RWPE1 (cell line): ENCODE data around the gene BMP6.

Experiments used
- CTCF ChIA-PET: fragments of 350-600 bp; sonication (Branson Sonifier 250); formaldehyde crosslinking; extraction: SDS; loops from one replicate; lab custom pipeline; 2021; lab: Yijun Ruan, JAX
- POLR2A ChIA-PET: fragments of 400-600 bp; formaldehyde crosslinking; extraction: SDS; loops from one replicate; lab custom pipeline; 2020; ENCODE audit warnings: antibody characterized with exemption; ENCODE audit not compliant: low non-redundant PET; lab: Yijun Ruan, JAX
- DNase-seq: peaks from one replicate; pipeline ENCODE4 v3.0.0; 2012; ENCODE audit warnings: low spot score
- H3K27ac ChIP-seq: fragments of 450-650 bp; 2 replicates; pipeline ENCODE4 v1.5.1; 2017
- CTCF ChIP-seq: fragments of 450-650 bp; conservative IDR thresholded peaks from 2 replicates; pipeline ENCODE4 v1.5.1; 2017; ENCODE audit warnings: low read depth, mild to moderate bottlenecking

Gene BMP6

GRCh38 chr6:7762760-7763159, 36.9 kb downstream of the BMP6 start:
- no peak for DNase-seq
- H3K27ac ChIP-seq, result no peak overlapping the region
- TF ChIP-seq CTCF, result no peak
- CTCF ChIA-PET, result interaction anchor here (0.8 kb wide), 1 partner anchor 8 kb away, joined by 5 read pairs; no protein-coding TSS in a partner anchor
- POLR2A ChIA-PET, result no interaction called here

- H3K27ac ChIP-seq, result no peak overlapping the region
- no peak for DNase-seq
- TF ChIP-seq CTCF, result no peak
- ChIA-PET POLR2A (no interaction called here), CTCF (interaction anchor here (0.6 kb wide), 1 partner anchor 31 kb away, joined by 3 read pairs; no protein-coding TSS in a partner anchor)
Measured at GRCh38 chr6:7763881-7764280, 38.0 kb downstream of the BMP6 start.

DNA sequence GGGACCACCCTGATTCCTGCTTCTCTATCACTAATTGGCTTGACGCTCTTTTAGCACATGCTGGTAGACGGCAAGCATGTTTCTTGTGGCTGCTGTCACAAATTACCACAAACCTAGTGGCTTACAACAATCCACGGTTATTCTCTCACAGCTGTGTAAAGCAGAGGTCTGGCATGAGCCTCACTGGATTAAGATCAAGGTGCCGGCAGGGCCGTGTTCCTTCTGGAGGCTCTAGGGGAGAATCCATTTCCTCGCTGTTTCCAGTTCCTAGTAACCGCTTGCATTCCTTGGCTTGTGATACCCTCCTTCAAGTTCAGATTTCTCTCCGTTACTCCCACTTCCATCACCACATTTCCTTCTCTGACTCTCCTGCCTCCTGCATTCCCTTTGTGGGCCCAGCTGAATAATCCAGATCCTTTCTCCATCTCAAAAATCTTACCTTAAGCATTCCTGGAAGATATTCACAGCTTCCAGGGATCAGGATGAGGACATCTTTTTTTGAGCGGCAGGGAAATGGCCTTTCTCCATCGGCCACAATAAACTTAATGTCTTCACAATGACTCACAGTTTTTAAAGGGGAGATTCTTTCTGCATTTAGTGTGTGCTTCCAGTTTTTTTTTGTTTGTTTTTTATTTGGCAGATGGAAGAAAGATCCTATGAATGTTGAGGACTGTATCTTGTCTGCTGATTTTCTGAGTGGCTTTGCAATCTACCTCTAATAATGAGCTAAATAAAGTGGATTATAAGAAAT, 39.9 kb downstream of the BMP6 start:
- CTCF ChIA-PET, result interaction anchor here (0.6 kb wide), 1 partner anchor 130 kb away, joined by 3 read pairs; no protein-coding TSS in a partner anchor

GRCh38 chr6:7769702-7770101, 43.8 kb downstream of the BMP6 start:
- TF ChIP-seq CTCF, result no peak
- H3K27ac ChIP-seq, result no peak overlapping the region
- DNase-seq, result peak; percentile 30
- ChIA-PET POLR2A (no interaction called here), CTCF (no interaction called here)

More for the DNA sequence above, 39.9 kb downstream of the BMP6 start:
- DNase-seq, result no peak
- H3K27ac ChIP-seq, result no peak overlapping the region
- POLR2A ChIA-PET, result no interaction called here
- TF ChIP-seq CTCF, result no peak

DNA sequence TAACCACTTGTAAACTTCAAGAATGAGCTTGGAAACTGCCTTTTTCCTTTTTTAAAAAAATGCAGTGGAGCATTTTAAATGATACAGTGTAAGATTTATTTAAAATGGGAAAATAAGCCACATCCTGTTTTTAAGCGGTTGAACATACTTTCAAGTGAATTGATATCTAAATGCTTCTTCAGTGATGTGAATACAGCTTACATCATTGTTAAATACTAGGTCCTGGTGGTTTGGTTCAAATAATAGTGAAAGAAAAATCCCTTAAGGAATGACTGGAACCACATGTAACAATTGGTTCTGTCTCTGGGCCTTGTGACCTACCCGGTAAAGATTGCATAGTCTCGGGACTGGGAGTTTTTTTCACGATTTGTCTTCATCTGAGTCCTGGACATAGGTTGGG, 44.2 kb downstream of the BMP6 start:
- no peak for DNase-seq
- TF ChIP-seq CTCF, result no peak
- H3K27ac ChIP-seq, result no peak overlapping the region
- ChIA-PET POLR2A (no interaction called here), CTCF (no interaction called here)

- no peak for DNase-seq
- TF ChIP-seq CTCF, result no peak
- no peak overlapping the region for H3K27ac ChIP-seq
- ChIA-PET POLR2A (no interaction called here), CTCF (no interaction called here)
Measured at GRCh38 chr6:7770601-7771000, 44.7 kb downstream of the BMP6 start.
